SK-N-SH treated with all-trans-retinoic acid at 6 μM for 48 hours (cell line): ENCODE measurements around the gene RAMP1.
A peak's percentile ranks its signal among the peaks of the same experiment; 100 is the strongest.

Source experiments
- ATAC-seq: fragments of 200-7000 bp; cut with Tn5 transposase; 3 replicates; pipeline ENCODE4 v1.9.1; 2020; ENCODE audit warnings: mild to moderate bottlenecking, moderate library complexity
- BACH2 ChIP-seq: fragments of 250-450 bp; sonication (Bioruptor Pico); IDR thresholded peaks from 2 replicates; pipeline ENCODE4 v1.9.0; 2021; ENCODE audit warnings: mild to moderate bottlenecking, borderline replicate concordance
- ESRRG ChIP-seq: fragments of 250-450 bp; sonication (Bioruptor Pico); IDR thresholded peaks from 2 replicates; pipeline ENCODE4 v1.6.1; 2021; ENCODE audit warnings: mild to moderate bottlenecking
- GLIS3 ChIP-seq: fragments of 250-450 bp; sonication (Bioruptor Pico); IDR thresholded peaks from 2 replicates; pipeline ENCODE4 v1.5.0; 2020; ENCODE audit warnings: mild to moderate bottlenecking, moderate library complexity
- ISL1 ChIP-seq: fragments of 250-450 bp; sonication (Bioruptor Pico); IDR thresholded peaks from 2 replicates; pipeline ENCODE4 v2.1.2; 2022; ENCODE audit warnings: mild to moderate bottlenecking, moderate library complexity
- OSR1 ChIP-seq: fragments of 250-450 bp; sonication (Bioruptor Pico); IDR thresholded peaks from 2 replicates; pipeline ENCODE4 v1.8.0; 2022; ENCODE audit warnings: moderate library complexity, mild to moderate bottlenecking, inconsistent platforms
- PATZ1 ChIP-seq: fragments of 250-450 bp; sonication (Bioruptor Pico); IDR thresholded peaks from 2 replicates; pipeline ENCODE4 v1.8.0; 2020; ENCODE audit warnings: mild to moderate bottlenecking, moderate library complexity, borderline replicate concordance
- PPARA ChIP-seq: fragments of 250-450 bp; sonication (Bioruptor Pico); IDR thresholded peaks from 2 replicates; pipeline ENCODE4 v1.5.0; 2020; ENCODE audit warnings: mild to moderate bottlenecking, borderline replicate concordance
- TCF4 ChIP-seq: fragments of 250-450 bp; sonication (Bioruptor Pico); IDR thresholded peaks from 2 replicates; pipeline ENCODE4 v1.8.0; 2021; ENCODE audit warnings: mild to moderate bottlenecking, moderate library complexity, borderline replicate concordance
- TOX ChIP-seq: fragments of 250-450 bp; sonication (Bioruptor Pico); IDR thresholded peaks from 2 replicates; pipeline ENCODE4 v1.8.0; 2021; ENCODE audit warnings: mild to moderate bottlenecking, moderate library complexity, borderline replicate concordance
- TSHZ2 ChIP-seq: fragments of 250-450 bp; sonication (Bioruptor Pico); IDR thresholded peaks from 2 replicates; pipeline ENCODE4 v1.5.0; 2020; ENCODE audit warnings: mild to moderate bottlenecking, moderate library complexity
- ZFP3 ChIP-seq: fragments of 250-450 bp; sonication (Bioruptor Pico); IDR thresholded peaks from 2 replicates; pipeline ENCODE4 v1.5.0; 2020; ENCODE audit warnings: mild to moderate bottlenecking, moderate library complexity
- ZFP30 ChIP-seq: fragments of 450-650 bp; formaldehyde crosslinking; IDR thresholded peaks from 2 replicates; pipeline ENCODE4 v1.5.0; 2022; ENCODE audit warnings: mild to moderate bottlenecking, moderate library complexity
- ZNF565 ChIP-seq: fragments of 450-650 bp; formaldehyde crosslinking; conservative IDR thresholded peaks from 2 replicates; pipeline ENCODE4 v1.5.0; 2020; ENCODE audit warnings: low read depth, mild to moderate bottlenecking, moderate library complexity
- ZNF70 ChIP-seq: fragments of 450-650 bp; formaldehyde crosslinking; IDR thresholded peaks from 2 replicates; pipeline ENCODE4 v1.5.0; 2020; ENCODE audit warnings: mild to moderate bottlenecking, moderate library complexity
- TF ChIP-seq, protein P1 (sequence below): fragments of 250-450 bp; sonication (Bioruptor Pico); IDR thresholded peaks from 2 replicates; pipeline ENCODE4 v1.8.0; 2021; ENCODE audit warnings: low read depth, mild to moderate bottlenecking, moderate library complexity, borderline replicate concordance
- TF ChIP-seq, protein P2 (sequence below): fragments of 250-450 bp; sonication (Bioruptor Pico); IDR thresholded peaks from 2 replicates; pipeline ENCODE4 v1.5.1; 2021; ENCODE audit warnings: mild to moderate bottlenecking, moderate library complexity

RAMP1 gene

GRCh38 chr2:237889016-237889415, 29.6 kb downstream of the RAMP1 start (continued):
- TF ChIP-seq TSHZ2 (CRISPR knock-in tag) (no peak), OSR1 (no peak), ZNF565 (no peak)
- TF ChIP-seq, protein P1, sequence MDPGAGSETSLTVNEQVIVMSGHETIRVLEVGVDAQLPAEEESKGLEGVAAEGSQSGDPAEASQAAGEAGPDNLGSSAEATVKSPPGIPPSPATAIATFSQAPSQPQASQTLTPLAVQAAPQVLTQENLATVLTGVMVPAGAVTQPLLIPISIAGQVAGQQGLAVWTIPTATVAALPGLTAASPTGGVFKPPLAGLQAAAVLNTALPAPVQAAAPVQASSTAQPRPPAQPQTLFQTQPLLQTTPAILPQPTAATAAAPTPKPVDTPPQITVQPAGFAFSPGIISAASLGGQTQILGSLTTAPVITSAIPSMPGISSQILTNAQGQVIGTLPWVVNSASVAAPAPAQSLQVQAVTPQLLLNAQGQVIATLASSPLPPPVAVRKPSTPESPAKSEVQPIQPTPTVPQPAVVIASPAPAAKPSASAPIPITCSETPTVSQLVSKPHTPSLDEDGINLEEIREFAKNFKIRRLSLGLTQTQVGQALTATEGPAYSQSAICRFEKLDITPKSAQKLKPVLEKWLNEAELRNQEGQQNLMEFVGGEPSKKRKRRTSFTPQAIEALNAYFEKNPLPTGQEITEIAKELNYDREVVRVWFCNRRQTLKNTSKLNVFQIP (CRISPR knock-in tag): no peak

- no peak for ATAC-seq
- no peak for TF ChIP-seq PPARA
- TF ChIP-seq GLIS3 (CRISPR knock-in tag): no peak
- TF ChIP-seq ZNF565: no peak
- no peak for TF ChIP-seq TOX (CRISPR knock-in tag)
- TF ChIP-seq, protein P2, sequence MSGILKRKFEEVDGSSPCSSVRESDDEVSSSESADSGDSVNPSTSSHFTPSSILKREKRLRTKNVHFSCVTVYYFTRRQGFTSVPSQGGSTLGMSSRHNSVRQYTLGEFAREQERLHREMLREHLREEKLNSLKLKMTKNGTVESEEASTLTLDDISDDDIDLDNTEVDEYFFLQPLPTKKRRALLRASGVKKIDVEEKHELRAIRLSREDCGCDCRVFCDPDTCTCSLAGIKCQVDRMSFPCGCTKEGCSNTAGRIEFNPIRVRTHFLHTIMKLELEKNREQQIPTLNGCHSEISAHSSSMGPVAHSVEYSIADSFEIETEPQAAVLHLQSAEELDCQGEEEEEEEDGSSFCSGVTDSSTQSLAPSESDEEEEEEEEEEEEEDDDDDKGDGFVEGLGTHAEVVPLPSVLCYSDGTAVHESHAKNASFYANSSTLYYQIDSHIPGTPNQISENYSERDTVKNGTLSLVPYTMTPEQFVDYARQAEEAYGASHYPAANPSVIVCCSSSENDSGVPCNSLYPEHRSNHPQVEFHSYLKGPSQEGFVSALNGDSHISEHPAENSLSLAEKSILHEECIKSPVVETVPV: no peak
- no peak for TF ChIP-seq OSR1
- no peak for TF ChIP-seq TCF4 (CRISPR knock-in tag)
- TF ChIP-seq PATZ1 (CRISPR knock-in tag): no peak
- no peak for TF ChIP-seq TSHZ2 (CRISPR knock-in tag)
- TF ChIP-seq ESRRG (CRISPR knock-in tag): no peak
- TF ChIP-seq ZFP3 (CRISPR knock-in tag): no peak
- no peak for TF ChIP-seq BACH2 (CRISPR knock-in tag)
- TF ChIP-seq ISL1 (CRISPR knock-in tag): no peak
- TF ChIP-seq ZFP30 (CRISPR knock-in tag): no peak
Observed at GRCh38 chr2:237889811-237890210, 30.4 kb downstream of the RAMP1 start.

DNA sequence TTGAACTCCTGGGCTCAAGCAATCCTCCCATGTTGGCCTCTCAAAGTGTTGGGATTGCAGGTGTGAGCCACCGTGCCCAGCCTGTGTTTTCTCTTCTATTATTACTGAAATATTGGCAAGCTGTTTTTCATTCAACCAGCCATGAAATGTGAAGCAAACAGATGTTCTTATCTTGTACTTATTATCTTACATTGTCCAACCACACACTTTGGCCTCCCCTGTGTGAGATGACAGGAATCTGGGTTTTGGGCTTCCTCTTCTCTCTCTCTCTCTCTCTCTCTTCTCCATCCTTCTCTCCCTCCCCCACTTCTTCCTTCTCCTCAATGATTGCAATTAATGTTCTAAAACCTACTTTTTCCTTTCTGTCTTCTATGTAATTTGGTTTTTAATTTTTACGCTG, 33.1 kb downstream of the RAMP1 start:
- TF ChIP-seq TSHZ2 (CRISPR knock-in tag) (0 out of 2 replicates have a peak, but pooled peaks have one; percentile 15), ZFP30 (CRISPR knock-in tag) (no peak), ZNF70 (CRISPR knock-in tag) (0 out of 2 replicates have a peak, but pooled peaks have one; percentile 41), TCF4 (CRISPR knock-in tag) (peak; percentile 76; the same call in 1 of the 2 replicates)
- ATAC-seq: no peak
